WERI-Rb-1 (cell line): ENCODE data around the gene DPH1.

ENCODE experiments used
- DNase-seq: peaks from one replicate; pipeline ENCODE4 v3.0.0-alpha.2; 2020
- H3K27ac ChIP-seq: fragments of 250-450 bp; sonication (Bioruptor Pico); 2 replicates; pipeline ENCODE4 v1.5.1; 2020; ENCODE audit warnings: mild to moderate bottlenecking, moderate library complexity
- H3K27me3 ChIP-seq: fragments of 250-450 bp; sonication (Bioruptor Pico); 2 replicates; pipeline ENCODE4 v1.5.1; 2021; ENCODE audit warnings: mild to moderate bottlenecking, low read depth, moderate library complexity; ENCODE audit not compliant: insufficient read depth, severe bottlenecking
- H3K36me3 ChIP-seq: fragments of 250-450 bp; sonication (Bioruptor Pico); 2 replicates; pipeline ENCODE4 v1.5.1; 2020; ENCODE audit warnings: mild to moderate bottlenecking, moderate library complexity
- H3K4me3 ChIP-seq: 2 replicates; pipeline ENCODE4 v1.5.1; 2011; ENCODE audit warnings: low read depth, mild to moderate bottlenecking, control low read depth, low read length
- H3K9me3 ChIP-seq: fragments of 250-450 bp; sonication (Bioruptor Pico); 2 replicates; pipeline ENCODE4 v1.5.1; 2021; ENCODE audit warnings: mild to moderate bottlenecking, moderate library complexity; ENCODE audit not compliant: severe bottlenecking
- CTCF ChIP-seq: IDR thresholded peaks from 2 replicates; pipeline ENCODE4 v1.5.1; 2011; ENCODE audit warnings: low read depth, mild to moderate bottlenecking, control low read depth, inconsistent platforms, low read length

DPH1 gene

GRCh38 chr17:2084766-2085647 is 55.1 kb downstream of the DPH1 start:
- H3K9me3 ChIP-seq, result no peaks in the 10 kb centered on the region
- peak overlapping the region; percentile 10; the same call in 1 of the 2 replicates for H3K27ac ChIP-seq
- H3K27me3 ChIP-seq, result no peaks in the 10 kb centered on the region
- H3K4me3 ChIP-seq, result no peak overlapping the region
- peaks cover 35% of the 10 kb centered on the region for H3K36me3 ChIP-seq
- no peak for DNase-seq
- TF ChIP-seq CTCF, result no peak

- Histone ChIP-seq H3K36me3 (peaks cover 29% of the 10 kb centered on the region), H3K27ac (no peak overlapping the region), H3K4me3 (no peak overlapping the region), H3K27me3 (no peaks in the 10 kb centered on the region), H3K9me3 (no peaks in the 10 kb centered on the region)
- DNase-seq, result no peak
- no peak for TF ChIP-seq CTCF
Measured at GRCh38 chr17:2085648-2085949, 55.6 kb downstream of the DPH1 start.

GRCh38 chr17:2086306-2086705 is 56.4 kb downstream of the DPH1 start:
- no peak for TF ChIP-seq CTCF
- no peak overlapping the region for H3K27ac ChIP-seq

DNA sequence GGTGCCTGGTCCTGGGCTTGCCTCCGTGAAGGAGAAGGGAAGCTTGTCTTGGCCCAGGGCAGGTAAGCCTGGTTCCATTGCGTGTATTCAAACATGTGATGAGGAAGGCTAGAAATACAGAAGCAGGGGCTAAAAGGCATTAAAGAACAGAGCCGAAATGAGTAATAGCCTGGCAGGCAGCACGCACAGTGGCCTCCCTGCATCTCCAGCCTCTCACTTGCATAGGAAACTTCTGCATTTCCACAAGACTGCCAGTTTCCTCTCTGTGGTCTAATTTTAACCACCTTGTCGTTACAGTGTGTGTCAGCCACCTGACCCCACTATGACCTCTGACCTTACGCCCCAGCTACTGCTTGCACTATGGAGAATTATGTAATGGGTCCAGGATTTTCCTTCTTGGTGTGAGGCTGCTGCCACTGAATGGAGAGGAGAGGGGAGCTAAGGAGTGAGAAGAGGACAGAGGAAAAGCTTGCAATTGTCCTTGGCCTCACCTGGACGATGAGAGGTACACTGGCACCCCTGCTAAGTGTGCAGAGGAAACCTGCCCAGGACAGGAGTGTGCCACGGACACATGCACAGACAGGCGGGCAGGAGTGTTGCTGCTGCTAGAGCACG is 57.8 kb downstream of the DPH1 start:
- no peak for DNase-seq
- peaks cover 13% of the 10 kb centered on the region for H3K36me3 ChIP-seq
- no peak overlapping the region for H3K27ac ChIP-seq
- no peaks in the 10 kb centered on the region for H3K9me3 ChIP-seq
- H3K27me3 ChIP-seq, result no peaks in the 10 kb centered on the region
- TF ChIP-seq CTCF, result no peak
- no peak overlapping the region for H3K4me3 ChIP-seq

More at GRCh38 chr17:2086306-2086705, 56.4 kb downstream of the DPH1 start:
- no peak for DNase-seq
- Histone ChIP-seq H3K36me3 (peaks cover 22% of the 10 kb centered on the region), H3K27me3 (no peaks in the 10 kb centered on the region), H3K4me3 (no peak overlapping the region), H3K9me3 (no peaks in the 10 kb centered on the region)

- H3K27ac ChIP-seq, result no peak overlapping the region
- peaks cover 9% of the 10 kb centered on the region; the same call in 1 of the 2 replicates for H3K36me3 ChIP-seq
- H3K9me3 ChIP-seq, result no peaks in the 10 kb centered on the region
- TF ChIP-seq CTCF, result no peak
- no peak overlapping the region for H3K4me3 ChIP-seq
- DNase-seq, result no peak
- H3K27me3 ChIP-seq, result no peaks in the 10 kb centered on the region
Measured at GRCh38 chr17:2089021-2089422, 59.1 kb downstream of the DPH1 start.
